ENCODE data around the gene IVNS1ABP.
"Not testable (repeated sequence)": the region's sequence is repeated elsewhere in the genome, so short reads cannot be mapped to it uniquely, and the experiment has no call there.

The IVNS1ABP gene

DNA sequence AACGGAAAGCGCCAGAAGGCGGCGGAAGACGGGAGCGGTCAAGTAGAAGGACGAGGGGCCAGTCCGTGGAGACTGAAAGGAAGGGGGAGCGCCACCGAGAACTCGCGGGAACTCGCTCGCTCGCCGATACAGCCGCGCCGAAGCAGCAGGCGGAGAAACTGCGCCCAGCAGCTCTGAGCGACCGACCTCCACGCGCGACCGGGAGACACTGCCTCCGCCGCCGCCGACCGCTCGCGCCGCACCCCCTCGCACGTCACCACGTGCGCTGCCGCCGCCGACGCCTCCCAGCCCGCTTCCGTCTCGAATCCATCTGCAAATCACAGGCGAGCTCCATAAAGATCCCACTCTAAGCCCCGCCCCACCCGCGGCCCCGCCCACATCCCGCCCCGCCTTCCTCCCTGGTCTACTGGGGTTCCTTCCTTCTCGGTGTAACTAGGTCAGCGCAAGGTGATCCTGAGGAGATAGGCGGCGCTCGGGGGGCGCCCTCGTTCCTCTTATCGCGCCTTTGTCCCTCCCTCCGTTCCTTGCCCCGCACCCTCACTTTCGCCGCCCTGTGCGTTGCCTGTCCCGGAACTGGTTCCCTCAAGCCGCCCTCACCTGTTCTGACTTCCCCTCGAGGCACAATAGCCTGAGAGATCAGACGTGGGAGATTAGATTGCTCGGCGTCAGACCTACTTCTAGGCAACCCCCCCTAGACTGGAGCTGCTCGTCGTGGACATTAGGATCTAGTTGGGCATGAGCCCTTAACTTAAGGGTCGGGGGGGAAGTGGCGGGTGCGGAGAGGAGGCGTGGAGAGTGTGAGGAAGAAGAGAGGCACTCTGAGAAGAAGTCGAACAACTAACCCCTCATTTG lies at the start of gene IVNS1ABP:
Gene IVNS1ABP (minus strand): TSS at position 210 of the 852 bp plus-strand sequence. CDS start 7,750 bp downstream, outside the sequence.
- peak; percentile 65 for DNase-seq

DNA sequence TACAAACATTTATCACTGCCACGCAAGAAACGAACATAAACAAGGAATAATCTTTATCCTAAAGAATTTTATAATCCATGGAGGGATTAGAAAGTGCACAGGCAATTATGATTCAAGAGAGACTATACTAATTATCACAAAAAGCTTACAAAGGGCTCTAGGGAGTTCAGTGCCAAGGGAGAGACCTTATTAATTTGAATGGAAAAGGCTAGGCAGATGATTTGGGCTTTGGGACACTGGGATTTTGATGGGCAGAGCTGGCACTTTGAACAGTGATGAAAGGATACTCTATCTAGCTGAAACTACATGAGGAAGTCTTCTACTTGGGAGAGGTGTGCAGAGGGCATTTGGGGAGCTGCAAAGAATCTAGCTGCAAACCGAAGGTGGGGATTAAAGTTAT lies 48.9 kb upstream of the IVNS1ABP start:
- no peak for DNase-seq

DNA sequence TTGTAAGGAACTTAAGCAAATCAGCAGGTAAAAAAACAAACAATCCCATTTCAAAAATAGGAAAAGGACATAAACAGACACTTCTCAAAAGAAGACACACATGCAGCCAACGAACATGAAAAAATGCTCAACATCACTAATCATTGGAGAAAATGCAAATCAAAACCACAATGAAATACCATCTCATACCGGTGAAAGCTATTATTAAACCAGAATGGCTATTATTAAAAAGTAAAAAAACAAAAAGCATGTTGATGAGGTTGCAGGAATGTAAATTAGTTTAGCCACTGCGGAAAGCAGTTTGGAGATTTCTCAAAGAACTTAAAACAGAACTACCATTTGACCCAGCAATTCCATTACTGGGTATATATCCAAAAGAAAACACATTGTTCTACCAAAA lies 47.5 kb upstream of the IVNS1ABP start:
- not testable (repeated sequence) for DNase-seq

DNA sequence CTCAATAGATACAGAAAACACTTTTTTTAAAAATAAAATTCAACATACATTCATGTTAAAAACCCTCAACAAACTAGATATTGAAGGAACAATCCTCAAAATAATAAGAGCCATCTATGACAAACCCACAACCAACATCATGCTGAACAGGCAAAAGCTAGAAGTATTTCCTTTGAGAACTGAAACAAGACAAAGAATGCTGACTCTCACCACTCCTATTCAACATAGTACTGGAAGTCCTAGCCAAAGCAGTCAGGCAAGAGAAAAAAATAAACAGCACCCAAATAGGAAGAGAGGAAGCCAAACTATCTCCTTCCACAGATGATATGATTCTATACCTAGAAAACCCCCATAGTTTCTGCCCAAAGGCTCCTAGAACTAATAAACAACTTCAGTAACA lies 46.2 kb upstream of the IVNS1ABP start:
- DNase-seq = no peak

DNA sequence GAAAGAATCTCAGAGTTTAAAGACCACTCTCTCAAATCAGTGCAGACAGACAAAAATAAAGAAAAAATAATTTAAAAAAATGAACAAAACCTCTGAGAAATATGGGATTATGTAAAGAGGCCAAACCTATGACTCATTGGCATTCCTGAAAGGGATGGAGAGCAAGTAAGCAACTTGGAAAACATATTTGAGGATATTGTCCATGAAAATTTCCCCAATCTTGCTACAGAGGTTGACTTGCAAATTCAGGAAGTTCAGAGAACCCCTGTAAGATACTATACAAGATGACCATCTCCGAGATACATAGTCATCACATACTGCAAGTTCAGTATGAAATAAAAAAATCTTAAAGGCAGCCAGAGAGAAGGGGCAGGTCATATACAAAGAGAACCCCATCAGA lies 43.7 kb upstream of the IVNS1ABP start:
- no peak for DNase-seq

DNA sequence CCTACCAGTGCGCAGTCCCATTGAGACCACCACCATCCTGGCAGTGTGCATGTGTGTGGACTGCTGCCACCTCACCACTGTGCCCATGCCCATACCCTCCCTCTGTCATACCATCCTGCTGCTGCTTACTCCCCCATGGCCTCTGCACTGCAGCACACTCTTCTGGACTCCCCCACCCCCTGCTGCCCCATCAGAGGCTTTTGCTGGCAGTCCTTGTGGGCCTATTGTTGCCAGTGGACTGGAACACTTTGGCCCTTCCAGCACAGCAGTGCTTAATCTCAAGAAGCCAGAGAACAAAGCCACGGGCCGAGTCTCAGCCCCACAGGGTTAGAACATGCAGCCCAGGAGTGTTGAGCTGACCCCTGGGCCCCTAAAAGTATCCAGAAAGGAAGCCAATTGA lies 41.9 kb upstream of the IVNS1ABP start:
- no peak for DNase-seq

DNA sequence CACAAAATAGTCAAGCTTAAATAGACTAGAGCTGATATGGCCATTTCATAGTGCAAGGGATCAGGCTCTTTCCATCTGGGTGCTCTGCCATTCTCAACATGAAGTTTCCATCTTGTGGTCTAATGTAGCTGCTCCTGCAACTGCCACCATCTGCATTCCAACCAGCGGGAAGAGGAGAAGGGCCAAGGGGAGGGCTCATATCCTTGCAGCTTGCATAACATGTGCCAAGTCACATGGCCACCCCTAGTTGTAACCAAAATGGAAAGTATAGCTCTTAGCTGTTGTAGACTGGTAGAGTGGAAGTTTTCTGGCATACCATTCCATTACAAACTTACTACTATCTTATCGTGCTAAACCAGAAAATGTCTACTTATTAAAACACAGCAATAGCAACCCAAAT lies 38.9 kb upstream of the IVNS1ABP start:
- DNase-seq = no peak

DNA sequence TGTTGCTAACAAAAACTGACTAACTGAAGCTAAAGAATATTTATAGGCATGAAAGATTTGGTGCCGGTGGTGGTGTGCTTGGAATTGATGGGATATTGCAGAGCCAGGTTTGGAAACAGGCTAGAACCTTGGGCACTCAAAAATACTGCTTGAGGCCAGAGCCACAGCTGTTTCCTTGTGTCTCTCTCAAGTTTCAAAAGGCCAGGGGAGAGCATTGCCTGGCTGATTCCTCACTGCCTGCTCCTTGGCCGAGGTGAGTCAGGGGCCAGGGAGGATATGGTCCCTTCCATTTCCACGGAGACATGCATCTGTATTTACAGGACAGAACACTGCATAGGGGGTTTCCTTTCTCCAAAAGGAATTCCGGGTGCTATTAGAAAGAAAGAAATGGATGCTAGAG lies 36.1 kb upstream of the IVNS1ABP start:
- no peak for DNase-seq

DNA sequence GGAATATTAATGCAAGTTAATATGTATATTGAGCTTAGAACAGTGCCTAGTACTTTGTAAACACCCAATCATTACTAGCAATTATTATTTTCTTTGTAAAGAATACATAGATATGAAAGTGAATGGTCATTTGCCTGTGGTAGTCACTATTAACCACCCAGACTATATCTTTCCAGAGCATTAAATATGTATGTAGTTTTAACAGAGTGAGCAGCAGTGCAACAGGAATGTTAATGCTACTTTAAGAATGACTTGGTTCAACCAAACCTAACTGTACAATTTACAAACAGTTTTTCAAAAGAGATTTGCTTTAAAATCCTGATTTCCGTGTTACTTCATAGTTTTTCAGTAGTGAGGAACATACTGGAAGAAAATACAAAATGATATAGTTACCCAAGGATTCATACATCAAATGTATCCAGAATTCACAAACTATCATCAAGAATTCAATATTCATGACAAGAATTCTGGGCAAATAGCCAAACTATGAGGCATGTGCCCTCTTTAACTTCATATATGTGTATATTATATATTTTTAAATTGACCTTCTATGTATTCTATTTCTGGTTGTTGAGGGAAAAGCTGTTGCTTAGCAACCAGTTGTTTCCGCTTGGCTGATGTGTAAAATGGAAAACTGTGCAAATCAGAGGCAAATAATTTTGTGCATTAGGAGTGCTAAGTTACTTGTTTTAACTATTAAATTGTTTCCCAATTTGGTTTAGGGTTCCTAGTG lies 34.9 kb upstream of the IVNS1ABP start:
- no peak for DNase-seq

DNA sequence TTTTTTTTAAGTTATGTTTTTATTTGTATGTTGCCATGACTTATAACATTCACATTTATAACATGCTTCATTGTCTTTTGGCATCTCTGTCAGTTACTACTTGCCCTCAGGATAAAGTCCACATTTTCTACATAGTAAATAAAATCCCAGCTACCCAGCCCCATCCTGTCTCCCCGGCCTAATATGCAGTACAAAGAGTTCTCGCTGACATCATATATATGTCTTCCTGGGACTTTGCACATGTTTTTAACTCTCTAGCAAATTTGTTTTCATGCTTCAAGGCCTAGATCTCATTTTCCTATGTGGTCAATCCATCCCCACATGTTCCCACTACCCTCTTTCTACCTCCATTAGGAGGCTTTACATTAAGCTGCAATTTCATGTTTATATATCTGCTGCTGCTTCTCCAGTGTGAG lies 33.0 kb upstream of the IVNS1ABP start:
- DNase-seq = no peak

DNA sequence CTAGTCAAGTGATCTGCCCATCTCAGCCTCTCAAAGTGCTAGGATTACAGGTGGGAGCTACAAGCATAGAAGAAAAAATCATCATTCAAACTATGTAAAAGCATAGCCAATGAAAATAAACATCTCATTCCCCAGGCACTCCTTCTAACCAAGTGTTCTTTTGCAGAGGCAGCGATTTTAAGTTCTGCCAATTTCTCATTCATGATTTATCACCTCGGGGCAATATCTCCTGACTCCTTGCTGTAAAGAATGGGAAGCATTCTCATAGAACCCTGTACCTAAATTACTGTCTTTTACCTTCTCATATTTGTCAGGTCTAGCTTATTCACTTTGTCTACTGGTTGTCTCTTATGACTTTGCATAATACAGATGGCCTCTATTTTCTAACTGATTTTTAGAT lies 32.5 kb upstream of the IVNS1ABP start:
- DNase-seq = no peak

DNA sequence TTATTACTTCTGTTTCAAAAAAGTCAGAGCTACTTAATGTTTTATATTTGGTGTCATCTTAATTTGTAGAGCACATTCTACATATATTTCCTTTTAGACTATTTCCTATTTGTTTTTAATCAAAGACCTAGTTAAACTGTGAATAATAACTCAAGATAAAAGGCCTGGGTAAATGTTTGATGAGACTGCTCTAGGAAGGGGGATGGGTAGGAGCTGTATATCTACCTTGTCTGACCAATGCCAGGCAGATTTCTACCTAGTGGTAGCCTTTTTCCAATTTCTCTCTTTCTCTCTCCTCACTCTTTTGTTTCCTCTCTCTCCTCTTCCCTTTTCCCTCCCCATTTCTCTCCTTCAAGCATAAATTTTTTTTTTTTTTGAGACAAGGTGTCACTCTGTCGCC lies 31.9 kb upstream of the IVNS1ABP start:
- DNase-seq = no peak

DNA sequence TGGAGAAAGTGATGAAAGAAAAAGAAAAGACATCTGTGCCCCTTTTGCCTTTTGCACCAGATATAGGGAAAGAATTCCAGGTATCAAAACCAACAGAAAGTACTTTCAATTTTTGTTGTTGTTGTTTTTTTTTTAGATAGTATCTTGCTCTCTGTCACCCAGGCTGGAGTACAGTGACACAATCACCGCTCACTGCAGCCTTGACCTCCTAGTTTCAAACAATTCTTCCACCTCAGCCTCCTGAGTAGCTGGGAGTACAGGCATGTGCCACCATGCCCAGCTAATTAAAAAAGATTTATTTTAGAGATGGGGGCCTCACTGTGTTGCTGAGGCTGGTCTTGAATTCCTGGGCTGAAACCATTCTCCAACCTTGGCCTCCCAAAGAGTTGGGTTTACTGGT lies 31.3 kb upstream of the IVNS1ABP start:
- DNase-seq = no peak

DNA sequence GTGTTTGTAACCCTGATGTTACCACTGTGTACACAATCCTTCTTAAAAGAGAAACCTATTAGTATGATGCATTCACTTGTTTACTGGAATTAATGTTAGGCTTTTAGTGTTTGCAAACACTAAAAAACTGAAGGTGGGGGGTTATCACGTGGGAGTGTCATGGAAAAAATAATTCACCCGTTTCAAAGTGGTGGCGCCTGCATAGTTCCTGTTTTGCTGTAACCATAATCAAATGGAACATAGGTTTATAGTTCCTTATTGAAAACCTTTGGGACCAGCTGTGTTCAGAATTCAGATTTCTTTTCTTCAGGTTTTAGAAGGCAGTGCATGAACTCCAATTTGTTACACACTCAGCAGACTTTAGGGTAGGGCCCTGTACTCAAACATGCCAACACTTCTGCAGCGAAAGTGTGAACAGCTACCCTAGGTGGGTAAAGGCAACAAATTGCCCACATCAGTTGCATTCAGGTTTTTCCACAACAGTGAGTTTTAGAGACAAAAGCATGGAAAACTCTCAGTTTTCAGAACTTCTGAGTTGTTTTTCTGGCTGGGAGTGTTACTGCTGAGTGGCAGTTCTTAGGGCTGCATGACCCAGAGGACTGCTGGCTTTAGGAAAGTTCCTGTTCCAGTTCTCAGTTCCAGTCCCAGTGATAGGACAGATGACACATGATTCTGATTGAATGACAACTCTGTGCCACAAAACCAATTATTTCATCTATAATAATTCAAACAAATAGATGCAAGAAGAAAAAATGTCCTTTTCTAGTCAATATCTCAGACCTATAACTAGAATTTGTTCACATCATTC lies 29.1 kb upstream of the IVNS1ABP start:
- DNase-seq = no peak

DNA sequence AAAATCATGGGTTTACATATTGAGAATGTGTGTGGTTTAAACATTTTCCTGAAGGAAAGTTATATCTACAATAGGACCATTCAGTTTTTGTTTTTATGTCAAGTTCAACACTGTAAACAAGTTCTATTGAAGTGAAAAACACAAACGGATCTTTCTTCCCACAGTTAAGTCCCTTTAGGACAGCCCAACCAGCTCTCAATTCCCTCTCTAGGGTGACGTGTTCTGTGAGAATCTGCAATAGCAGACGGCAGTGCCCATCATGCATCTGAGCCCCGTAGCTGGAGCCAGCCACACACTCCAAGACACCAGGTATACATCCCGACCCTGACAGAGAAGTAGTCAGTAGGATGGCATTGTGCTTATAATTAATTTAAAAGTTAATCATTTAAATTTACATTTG lies 26.3 kb upstream of the IVNS1ABP start:
- DNase-seq = no peak

DNA sequence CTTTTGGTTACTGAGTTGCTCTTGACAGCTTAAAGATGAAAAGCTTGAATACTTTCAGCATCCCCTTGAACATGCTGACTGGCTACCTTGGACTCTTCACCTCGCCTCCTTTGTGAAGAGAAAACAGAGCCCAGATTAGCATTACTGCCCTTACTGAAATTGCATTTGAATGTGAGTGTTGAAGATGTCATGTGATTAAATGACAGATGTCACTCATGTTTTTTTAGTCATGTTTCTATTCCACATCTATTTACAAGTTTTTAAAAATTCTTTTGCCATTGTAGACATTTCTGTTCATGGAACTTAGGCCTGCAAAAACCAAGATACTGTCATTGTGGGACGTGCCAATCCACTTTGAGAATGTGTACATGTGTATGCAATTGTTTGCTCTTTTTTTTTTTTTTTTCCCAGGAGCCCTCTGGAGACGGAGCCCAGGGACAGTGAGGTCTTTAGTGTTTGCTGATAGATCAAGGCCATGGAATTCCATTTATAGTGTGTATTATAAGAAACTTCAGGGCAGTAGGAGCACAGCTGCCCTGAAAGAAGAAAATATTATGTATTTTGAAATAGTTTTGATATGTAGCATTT lies 25.7 kb upstream of the IVNS1ABP start:
- DNase-seq = no peak

DNA sequence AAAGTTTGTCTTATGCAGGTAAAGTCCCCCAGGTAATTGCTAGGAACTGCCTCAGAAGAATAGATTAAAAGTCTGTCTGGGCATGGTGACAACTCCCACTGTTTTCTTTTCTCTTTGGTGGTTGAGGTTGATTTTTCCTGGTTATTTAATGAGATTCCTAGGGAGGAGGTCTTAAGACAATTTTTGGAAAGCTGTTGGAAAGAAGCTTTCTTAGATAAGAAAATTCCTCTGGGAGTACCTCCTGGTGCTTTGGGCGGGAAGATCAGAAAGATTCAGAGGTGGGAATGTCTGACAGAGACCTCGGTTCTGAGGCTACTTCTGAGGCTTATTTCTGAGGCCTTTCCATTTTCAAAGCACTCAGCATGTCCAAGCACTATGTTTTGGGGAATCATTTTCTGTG lies 25.0 kb upstream of the IVNS1ABP start:
- no peak for DNase-seq

DNA sequence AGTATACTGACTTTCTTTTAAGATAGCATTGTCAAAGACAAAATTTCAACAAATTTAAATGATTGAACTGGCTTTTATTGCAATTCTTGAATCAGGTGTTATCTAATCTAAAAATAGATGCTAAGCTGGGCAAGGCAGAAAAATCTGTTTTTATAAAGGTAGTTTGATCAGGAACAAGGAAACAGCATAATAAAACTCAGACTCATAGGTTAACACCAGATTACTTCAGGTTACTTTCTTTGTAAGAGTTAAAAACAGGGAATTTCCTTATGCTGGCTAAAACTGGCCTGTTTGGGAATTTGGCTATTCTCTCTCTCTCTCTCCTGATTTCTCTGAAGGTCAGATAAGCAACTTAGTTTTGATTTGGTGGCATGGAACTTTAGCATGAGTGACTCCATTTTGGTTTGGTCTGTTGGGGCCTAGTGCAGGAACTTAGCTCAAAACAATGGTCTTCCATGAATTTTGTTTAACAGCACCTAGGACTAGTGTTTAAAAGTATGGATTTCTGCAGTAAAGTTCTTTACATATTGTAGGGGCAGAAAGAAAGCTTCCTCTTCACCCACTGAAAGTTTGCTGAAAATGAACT lies 24.2 kb upstream of the IVNS1ABP start:
- DNase-seq = no peak

DNA sequence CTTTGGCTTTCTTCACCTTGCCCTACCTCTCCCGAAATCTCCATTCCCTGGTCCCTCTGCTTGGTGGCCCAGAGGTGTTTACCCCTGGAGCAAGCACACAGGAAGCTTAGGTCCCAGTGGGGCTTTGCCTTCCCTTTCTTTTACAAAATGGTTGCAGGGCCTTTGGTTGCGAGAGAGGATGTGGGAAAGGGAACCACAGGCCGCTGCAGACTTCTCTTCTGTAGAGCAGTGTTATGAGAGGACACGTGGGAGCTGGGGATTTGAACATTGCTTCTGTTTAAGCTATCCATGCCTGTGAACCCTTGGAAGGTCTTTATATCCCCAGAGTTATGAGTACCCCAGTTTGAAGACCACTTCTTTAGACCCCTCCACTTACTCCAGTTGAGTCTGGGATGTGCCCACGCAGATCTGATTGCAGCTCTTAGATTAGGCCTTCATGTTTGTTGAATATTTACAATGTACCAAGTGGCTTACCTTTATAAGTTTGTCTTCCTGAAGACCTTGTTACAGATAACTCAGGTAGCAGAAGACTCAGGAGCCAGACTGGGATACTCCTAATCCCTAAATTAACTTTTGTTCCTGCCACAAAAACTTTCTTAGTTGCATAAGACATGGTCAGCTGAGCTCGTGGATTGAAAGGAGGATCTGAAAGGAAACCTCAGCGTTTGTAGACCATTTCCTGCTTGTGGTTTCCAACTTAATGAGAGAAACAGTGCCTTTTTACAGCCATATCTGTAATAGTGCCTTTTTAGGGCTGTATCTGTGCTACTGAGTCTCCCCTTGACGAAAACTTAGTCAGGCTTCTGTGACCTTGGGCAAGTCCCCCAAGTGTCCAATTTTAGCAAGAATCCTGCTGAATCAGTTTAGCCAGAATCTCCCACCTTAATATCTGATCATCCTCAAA lies 21.9 kb upstream of the IVNS1ABP start:
- no peak for DNase-seq

DNA sequence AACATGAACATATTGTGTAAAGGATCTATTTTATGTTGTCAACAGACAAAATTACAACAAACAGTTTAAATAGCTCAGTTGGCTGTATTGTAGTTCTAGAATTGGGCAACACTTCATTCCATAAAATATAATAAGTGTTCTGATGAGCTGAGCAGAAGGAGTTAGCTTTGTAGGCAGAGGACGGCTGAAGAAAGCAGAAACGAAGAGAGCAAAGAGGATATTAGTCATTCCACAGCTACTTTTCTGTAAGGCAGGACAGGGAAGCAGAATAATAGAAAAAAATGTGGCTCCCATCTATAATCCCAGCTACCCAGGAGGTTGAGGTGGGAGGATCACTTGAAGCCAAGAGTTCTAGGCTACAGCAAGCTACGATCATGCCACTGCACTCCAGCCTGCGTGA lies 20.2 kb upstream of the IVNS1ABP start:
- DNase-seq = no peak

DNA sequence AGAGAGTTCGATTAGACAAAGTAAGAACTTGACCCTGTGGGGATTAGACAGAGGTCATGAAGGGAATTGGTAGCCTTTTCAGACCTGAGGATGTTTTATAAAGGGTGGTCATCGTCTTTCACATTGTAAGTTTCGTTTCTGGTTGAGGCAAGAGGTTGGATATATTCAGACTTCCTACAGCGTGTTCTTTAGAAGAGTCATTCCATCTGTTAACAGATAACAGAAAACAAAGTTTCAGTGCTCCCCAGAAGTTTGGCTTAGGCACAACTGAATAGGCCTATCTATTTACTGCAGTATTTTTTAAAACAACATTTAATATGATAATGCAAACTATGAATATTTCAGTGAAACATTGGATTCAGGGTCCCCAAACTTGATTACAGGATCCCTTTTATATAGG lies 17.1 kb upstream of the IVNS1ABP start:
- DNase-seq = no peak

DNA sequence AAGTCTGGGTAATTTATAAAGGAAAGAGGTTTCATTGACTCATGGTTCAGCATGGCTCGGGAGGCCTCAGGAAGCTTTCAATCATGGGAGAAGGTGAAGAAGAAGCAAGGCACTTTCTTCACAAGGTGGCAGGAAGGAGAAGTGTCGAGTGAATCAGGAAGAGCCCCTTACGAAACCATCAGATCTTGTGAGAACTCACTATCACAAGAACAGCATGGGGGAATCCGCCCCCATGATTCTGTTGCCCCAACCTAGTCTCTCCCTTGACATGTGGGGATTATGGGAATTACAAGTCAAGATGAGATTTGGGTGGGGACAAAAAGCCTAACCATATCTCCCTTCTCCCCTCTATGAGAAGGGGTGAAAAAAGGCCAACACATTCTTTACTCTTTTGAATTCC lies 11.2 kb upstream of the IVNS1ABP start:
- no peak for DNase-seq
